Loucy (cell line): ENCODE measurements around the gene CYSLTR2.

Experiments used
- H2AFZ ChIP-seq: fragments of 200-600 bp; sonication (generic); 2 replicates; pipeline ENCODE4 v1.6.0; 2016; ENCODE audit warnings: antibody characterized with exemption, mild to moderate bottlenecking, low read length, moderate library complexity
- H3F3A ChIP-seq: fragments of 200-600 bp; 2 replicates; pipeline ENCODE4 v1.6.0; 2016; ENCODE audit warnings: antibody characterized with exemption, low read depth, mild to moderate bottlenecking
- H3K27me3 ChIP-seq: fragments of 200-600 bp; sonication (generic); 2 replicates; pipeline ENCODE4 v1.6.1; 2014; ENCODE audit warnings: low read length, mild to moderate bottlenecking; ENCODE audit not compliant: insufficient read depth, poor library complexity, severe bottlenecking
- H3K36me3 ChIP-seq: fragments of 200-600 bp; sonication (generic); 2 replicates; pipeline ENCODE4 v1.6.1; 2016; ENCODE audit warnings: low read length; ENCODE audit not compliant: insufficient read depth
- H3K4me1 ChIP-seq: fragments of 200-600 bp; sonication (generic); 2 replicates; pipeline ENCODE4 v1.5.1; 2014; ENCODE audit warnings: low read length, mild to moderate bottlenecking; ENCODE audit not compliant: insufficient read depth, poor library complexity, severe bottlenecking
- H3K4me2 ChIP-seq: fragments of 200-600 bp; sonication (generic); 2 replicates; pipeline ENCODE4 v1.6.0; 2014; ENCODE audit warnings: antibody characterized with exemption, low read length, low read depth, mild to moderate bottlenecking; ENCODE audit not compliant: poor library complexity, severe bottlenecking
- H3K4me3 ChIP-seq: fragments of 200-600 bp; sonication (generic); 2 replicates; pipeline ENCODE4 v1.5.1; 2014; ENCODE audit warnings: low read length, mild to moderate bottlenecking, mixed read lengths; ENCODE audit not compliant: poor library complexity, severe bottlenecking
- H3K79me2 ChIP-seq: fragments of 200-600 bp; sonication (generic); 2 replicates; pipeline ENCODE4 v1.6.1; 2014; ENCODE audit warnings: low read length; ENCODE audit not compliant: insufficient read depth
- H3K9ac ChIP-seq: fragments of 200-600 bp; sonication (generic); 2 replicates; pipeline ENCODE4 v1.6.0; 2014; ENCODE audit warnings: mild to moderate bottlenecking, low read depth, low read length, moderate library complexity; ENCODE audit not compliant: poor library complexity, severe bottlenecking
- H3K9me2 ChIP-seq: fragments of 200-600 bp; sonication (generic); replicated peaks from 2 replicates; pipeline ENCODE4 v1.6.1; 2016; ENCODE audit warnings: low read depth, low read length, mixed read lengths
- H3K9me3 ChIP-seq: fragments of 200-600 bp; sonication (generic); 2 replicates; pipeline ENCODE4 v1.6.1; 2014; ENCODE audit warnings: mild to moderate bottlenecking, antibody characterized with exemption, low read length, low read depth; ENCODE audit not compliant: insufficient read depth
- H4K20me1 ChIP-seq: fragments of 200-600 bp; sonication (generic); 2 replicates; pipeline ENCODE4 v1.6.0; 2014; ENCODE audit warnings: antibody characterized with exemption, low read length, mild to moderate bottlenecking; ENCODE audit not compliant: insufficient read depth, poor library complexity, severe bottlenecking
- CTCF ChIP-seq: fragments of 200-600 bp; sonication (generic); conservative IDR thresholded peaks from 2 replicates; pipeline ENCODE4 v1.5.1; 2014; ENCODE audit warnings: mild to moderate bottlenecking, antibody characterized with exemption, low read length
- EZH2phosphoT487 ChIP-seq: fragments of 200-600 bp; IDR thresholded peaks from 2 replicates; pipeline ENCODE4 v1.6.1; 2018; ENCODE audit warnings: antibody characterized with exemption, mild to moderate bottlenecking, moderate library complexity, borderline replicate concordance

CYSLTR2 gene

GRCh38 chr13:48760626-48761025 lies 106.9 kb downstream of the CYSLTR2 start:
- Histone ChIP-seq H3K9ac (no peak overlapping the region), H3K4me3 (no peak overlapping the region), H3K9me2 (no peaks in the 10 kb centered on the region), H3K27me3 (no peaks in the 10 kb centered on the region), H3K4me2 (no peak overlapping the region), H3F3A (no peaks in the 10 kb centered on the region), H4K20me1 (no peaks in the 10 kb centered on the region), H3K36me3 (no peaks in the 10 kb centered on the region), H3K4me1 (no peaks in the 10 kb centered on the region), H3K9me3 (peaks cover 7% of the 10 kb centered on the region; the same call in 1 of the 2 replicates), H2AFZ (no peak overlapping the region), H3K79me2 (no peaks in the 10 kb centered on the region)
- TF ChIP-seq EZH2phosphoT487 (no peak), CTCF (no peak)
